IPS DF 4.7 (cell line): ENCODE data around the gene RETREG1.
"Not testable (repeated sequence)": the region's sequence is repeated elsewhere in the genome, so short reads cannot be mapped to it uniquely, and the experiment has no call there.

Experiments used
- DNase-seq: peaks from one replicate; pipeline ENCODE4 v3.0.0-alpha.2; 2013; ENCODE audit warnings: low spot score; ENCODE audit errors: extremely low read depth

The RETREG1 gene

DNA sequence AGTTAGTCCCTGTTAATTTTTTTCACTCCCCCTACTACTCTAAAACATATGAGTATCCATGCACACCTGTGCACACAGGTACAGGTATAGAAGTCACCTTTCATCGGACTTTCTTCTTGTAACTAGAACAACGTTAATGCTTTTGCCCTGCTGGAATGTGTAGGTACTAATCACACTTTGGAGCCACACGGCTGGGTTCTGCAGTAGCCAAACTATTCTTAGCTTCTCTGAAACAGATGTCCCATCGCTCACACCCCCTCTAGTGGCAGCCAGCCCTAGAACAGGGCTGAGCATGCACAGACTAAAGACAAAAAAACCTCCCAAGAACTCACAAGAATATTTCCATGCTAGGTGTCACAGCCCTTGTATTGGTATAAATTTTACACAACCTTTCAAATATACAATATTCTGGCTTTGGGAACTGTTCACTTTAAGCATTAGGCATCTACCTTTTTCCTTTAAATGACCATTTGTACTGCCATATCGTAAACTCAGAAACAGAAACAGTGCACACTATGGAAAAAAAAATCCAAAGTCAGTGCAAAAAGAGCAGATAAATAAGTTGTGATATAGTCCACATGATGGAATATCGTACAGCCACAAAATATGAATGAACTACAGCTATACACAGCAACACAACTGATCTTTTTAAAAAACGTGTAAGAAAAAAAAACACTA is 64.0 kb downstream of the RETREG1 start:
- peak; percentile 66 for DNase-seq

DNA sequence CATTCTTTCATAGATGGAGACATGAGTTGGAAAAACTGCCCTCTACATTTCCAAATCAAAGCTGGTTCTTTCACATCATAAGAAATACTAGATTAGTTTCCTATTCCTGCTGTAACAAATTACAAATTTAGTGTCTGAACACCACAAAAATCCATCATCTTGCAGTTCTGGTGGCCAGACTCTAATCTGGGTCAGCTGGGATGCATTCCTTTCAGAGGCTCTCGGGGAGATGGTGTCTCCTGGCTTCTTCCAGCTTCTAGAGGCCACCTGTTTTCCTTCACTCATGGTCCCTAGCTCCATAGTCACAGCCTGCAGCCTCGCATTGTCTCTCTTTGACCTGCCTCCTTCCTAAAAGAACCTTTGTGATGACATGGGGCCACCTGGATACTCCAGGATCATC is 65.2 kb downstream of the RETREG1 start:
- DNase-seq = no peak

DNA sequence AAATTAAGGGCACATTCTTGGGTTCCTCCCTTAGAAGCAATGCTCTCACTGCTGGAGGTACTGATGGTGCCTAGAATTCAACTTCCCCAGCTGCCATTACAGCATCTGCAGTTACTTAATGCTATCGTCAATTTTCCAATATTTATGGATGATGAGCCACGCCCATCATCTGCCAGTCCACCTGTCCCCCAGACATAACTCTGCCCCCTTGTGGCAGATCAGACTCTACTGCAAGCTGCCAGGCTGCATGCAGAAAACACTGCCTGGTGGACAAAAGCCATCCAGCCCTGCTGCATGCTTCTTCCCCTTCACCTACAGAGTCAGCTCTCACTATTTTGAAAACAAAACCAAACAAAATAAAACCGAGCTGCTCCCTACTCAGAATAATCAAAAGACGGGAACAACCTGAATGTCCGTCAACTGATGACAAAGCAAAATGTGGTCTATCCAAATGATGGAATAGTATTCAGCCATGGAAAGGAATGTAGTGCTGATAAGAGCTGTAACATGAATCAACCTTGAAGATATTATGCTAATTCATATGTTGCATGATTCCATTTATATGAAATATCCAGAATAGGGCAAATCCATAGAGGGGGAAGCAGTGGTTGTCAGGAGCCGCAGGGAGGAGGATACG is 66.4 kb downstream of the RETREG1 start:
- no peak for DNase-seq

DNA sequence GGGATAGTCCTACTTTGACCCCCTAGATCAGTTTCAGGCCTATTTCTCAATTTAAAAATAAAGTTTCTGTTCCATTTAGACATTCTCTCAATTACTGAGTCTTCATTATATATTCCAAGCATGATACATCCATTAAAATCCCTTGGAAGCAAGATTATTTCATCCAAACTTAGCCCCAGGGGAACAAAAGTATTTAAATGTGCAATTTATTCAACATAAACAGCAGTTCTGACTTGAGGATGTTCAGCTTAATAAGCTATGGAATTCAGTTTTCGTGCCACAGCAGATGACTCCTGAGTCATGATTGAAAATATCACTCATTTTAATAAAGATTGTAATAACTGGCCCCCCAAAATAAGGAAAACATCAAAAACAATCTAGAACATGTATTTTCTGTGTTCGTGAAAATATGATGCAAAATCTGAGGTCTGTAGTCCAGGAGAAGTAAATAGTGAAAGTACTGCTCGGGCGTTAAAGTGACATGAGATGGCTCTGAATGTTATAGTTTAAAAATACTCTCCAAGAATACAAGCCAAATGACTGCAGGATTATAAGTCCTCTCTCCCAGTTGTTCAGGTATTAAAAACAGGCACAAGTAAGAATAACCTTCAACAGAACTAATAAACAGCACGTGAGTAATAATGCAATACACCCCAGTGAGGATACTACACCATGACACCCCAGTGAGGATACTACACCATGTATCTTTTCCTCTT is 67.1 kb downstream of the RETREG1 start:
- no peak for DNase-seq

DNA sequence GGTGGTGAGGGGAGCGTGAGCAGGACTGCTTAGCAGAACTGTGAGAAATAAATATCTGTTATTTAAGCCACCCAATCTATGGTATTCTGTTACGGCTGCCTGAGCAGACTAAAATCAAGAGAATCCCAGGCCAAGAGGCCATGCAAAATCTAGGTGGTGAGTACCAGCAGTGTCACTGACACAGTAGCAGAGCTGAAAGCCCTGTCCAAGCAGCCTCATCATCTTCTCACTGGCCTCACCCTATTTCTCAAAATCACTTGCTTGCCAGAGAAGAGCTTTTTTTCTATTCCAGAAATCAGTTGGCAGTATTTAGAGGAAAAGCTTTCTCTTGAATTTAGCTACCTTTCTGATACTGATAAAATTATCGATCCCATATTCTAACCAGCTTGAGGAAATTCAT is 68.0 kb downstream of the RETREG1 start:
- DNase-seq = no peak

DNA sequence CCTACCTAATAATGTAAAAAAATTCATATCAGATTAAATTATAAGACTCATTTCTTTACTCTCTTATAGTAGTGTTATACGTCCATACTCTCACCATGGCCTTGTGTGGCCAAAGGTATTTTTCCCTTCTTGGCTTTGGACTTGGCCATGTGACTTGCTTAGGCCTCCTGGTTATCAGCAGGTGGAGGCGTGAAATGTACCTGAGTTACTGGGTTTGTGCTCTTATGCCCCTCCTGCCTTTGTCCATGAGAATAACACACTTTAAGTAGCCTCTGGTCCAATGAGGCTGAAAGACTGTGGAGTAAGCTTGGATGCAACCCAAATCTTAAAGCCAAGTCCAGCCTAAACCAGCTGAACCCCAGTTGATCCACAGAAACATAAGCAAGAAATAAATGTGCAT is 68.7 kb downstream of the RETREG1 start:
- DNase-seq = no peak

DNA sequence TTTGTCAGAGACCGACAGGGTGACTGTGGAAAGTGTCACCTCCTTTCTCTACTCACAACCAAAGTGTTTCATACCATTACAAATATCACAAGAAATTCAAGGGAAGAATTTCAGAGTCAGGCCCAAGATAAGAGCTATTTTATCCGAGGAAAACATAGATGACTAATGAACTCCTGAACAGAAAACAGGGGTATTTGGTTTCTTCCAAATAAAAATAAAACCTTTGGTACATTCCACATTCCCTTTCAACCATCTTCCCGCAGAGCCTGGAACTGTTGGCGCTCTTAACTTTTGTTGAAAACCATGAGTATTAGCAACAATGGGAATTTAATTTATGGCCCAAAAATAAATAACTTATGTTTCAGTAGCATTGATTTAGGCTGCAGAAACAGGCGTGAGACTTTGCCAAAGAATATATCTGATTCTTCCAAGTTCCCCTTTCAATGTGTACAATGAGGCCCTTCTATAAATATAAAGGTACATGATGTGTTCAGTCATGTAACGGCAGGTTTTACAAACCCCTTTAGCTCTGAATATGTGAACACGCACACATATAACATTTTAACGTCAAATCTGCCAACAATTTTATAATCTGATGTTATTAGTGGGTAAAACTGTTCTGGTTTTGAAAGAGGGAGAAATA is 69.5 kb downstream of the RETREG1 start:
- DNase-seq = no peak

DNA sequence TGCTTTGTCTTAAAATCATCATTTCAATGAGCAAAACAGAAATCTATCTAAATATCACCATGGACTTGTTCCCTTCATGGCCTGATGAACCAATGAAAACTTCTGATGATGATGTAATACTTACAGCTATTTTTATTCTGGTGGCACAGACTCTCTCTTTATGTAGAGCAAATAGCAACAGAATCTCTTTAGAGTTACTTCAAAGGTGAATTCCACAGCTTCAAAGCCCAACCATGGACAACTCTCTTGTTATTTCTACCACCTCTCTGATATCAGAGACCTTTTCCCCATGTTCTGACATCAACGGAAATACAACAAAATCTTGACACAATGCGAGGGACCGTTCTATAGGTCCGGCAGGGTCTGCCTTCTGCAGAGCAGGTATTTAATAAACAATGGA is 70.1 kb downstream of the RETREG1 start:
- DNase-seq = no peak

DNA sequence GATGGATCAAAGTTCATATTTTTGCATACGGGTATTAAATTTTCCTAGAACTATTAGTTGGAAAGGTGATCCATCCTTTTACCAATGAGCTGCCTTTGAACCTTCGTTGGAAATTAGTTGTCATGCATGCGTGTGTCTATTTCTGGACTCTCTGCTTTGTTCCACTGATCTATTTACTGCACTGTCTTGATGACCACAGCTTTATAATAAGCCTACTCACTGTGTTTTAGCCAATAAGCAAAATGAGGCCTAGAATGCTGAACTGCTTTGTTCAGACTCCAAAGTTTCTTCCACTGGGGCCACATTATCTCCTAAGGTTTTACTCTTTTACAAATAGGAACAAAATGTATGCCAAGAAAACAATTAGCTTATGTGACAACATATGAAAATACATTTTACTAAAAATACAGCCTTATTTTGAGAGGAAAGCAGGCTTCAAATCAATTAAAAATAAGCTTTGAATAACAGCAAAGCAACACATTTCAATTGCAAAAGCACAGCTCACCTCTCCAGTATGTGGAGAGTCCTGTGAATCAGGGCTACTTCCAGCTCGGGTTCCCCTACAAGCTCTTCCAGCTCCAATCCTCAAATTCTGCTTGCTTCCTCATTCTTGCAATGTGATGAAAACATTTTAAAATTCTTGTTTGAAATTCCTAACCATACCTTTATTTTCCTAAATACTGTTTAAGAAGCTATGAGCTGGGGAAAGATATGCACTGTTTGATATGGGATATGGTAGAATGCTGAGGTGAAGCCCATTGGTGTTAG is 72.0 kb downstream of the RETREG1 start:
- no peak for DNase-seq

DNA sequence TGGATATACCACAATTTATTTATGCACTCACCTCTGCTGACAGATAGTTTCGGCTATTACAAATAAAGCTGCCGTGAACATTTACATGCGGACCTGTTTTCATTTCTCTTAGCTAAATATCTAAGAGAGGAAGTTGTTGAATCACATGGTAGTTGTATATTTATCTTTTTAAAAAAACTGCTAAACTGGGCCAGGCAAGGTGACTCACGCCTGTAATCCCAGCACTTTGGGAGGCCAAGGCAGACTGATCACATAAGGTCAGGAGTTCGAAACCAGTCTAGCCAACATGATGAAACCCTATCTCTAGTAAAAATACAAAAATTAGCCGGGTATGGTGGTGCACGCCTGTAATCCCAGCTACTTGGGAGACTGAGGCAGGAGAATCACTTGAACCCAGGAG is 73.6 kb downstream of the RETREG1 start:
- DNase-seq = not testable (repeated sequence)

DNA sequence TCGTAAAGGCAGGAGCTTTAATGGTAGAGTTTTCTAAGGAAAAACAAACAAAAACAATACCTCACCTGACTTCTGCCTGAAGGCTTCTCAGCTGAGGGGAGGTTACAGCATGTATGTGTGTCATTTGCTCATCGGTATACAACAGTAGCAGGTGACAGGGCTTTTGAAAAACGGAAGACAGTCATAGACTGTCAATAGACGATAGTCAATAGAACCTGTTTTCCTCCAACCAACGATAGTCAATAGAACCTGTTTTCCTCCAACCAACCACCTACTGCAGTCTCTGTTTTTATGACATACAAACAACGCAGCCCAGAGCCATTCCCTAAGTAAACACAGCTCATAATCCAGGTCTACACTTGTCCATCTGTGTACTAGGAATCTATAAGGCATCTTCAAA is 74.6 kb downstream of the RETREG1 start:
- no peak for DNase-seq

DNA sequence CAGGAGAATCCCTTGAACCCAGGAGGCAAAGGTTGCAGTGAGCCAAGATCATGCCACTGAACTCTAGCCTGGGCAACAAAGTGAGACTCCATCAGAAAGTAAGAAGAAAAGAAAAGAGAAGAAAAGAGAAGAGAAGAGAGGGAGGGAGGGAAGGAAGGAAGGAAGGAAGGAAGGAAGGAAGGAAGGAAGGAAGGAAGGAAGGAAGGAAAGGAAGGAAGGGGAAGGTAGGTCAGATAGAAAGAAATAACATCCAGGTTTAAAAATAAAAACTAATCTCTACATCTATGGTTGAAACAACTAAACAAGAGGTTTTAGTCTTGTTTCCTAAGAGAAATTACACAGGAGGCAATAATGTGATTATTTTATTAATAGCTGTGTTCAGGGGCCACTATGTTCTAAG is 75.2 kb downstream of the RETREG1 start:
- DNase-seq = not testable (repeated sequence)

DNA sequence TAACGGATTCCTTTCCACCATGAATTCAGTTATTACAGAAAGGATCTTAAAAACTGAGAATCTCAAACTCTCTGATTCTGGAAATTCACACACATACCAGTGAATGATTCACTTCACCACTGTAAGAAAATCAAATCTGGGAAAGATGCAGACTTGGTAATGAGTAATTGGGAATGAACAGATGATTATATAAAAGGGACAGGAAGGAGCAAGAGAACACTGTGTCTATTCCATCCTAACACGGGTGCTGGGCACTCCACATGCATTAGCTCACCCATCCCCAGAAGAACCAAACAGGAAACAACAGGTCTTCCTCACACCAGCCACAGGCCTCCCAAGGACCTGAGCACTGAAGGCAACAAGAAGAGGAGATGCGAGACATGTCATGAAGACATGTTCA is 76.4 kb downstream of the RETREG1 start:
- no peak for DNase-seq

DNA sequence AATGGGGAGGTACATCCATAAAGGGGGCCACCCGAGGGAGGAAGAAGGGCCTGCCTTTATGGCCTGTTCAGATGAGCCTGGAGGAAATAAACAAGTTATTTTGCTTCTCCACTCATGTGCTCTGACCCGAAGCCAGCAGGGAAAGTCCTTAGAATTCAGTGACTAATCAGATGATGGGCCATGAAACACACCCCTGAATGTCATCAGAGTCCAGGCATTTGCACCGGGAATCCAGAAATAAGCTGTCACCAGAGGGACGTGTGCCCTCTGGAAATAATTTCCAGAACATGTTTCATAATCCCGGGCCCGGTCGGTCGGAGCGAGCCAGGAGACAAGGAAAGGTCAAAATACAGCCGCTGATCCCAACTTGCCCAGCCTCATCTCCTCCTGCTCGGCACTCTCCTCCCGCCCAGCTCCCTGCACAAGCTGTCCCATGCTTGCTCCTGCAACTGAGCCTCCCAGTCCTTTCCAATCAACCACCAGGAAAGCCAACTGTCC is 77.6 kb downstream of the RETREG1 start:
- no peak for DNase-seq

DNA sequence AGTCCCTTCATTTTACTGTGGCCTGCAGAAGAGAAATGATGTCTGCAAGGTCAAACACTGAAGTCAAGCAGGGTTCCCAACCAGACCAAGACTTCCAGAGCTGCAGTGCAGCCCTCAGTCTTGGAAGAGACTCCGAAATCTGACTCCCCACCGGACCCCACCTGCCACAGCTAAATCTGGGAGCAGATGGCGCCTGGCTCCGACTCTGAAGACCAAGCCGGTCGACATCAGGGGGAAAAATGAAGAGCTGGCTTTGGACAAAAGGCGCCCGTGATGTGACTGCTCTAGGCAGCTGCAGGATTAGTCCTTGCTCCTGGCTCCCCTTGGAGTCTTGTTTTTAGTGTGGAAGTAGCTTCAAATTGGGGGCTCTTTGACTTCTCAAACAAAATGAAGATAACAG is 78.8 kb downstream of the RETREG1 start:
- DNase-seq = no peak

DNA sequence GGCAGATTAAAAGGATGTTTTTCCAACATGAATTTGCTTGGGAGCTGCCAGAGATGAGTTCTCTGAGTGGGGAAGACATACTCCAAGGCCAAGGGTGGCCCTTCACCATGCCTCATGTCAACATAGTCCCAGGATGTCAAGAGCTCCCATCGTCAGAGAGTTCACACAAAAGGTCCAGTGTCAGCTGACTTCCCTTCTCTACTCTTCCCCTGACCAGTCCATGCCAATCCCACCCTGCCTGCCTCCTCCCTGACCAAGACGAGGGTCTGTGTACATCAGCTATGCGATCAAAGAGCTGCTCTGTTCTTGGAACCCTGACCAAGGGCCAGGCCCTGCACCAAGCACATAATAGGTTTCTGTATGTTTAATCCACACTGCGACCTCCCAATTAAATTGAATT is 80.0 kb downstream of the RETREG1 start:
- no peak for DNase-seq

DNA sequence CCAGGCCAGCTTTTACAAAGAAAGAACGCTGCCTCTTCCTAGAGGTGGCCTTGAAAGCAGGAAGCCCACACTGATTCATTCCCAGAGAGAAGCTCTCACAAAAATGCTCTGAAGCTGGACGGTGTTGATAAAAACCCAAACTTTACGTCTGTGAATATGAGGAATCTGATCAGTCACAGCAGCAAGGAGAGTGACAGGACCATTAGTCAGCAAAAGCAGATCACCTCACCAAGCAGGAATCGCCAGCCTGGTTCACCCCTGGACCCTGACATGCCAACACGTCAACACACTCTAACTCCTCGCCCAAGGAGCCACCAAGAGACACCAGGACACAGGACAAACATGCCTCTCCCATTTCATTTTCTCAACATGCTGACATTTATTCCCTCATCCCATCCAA is 80.6 kb downstream of the RETREG1 start:
- DNase-seq = no peak

DNA sequence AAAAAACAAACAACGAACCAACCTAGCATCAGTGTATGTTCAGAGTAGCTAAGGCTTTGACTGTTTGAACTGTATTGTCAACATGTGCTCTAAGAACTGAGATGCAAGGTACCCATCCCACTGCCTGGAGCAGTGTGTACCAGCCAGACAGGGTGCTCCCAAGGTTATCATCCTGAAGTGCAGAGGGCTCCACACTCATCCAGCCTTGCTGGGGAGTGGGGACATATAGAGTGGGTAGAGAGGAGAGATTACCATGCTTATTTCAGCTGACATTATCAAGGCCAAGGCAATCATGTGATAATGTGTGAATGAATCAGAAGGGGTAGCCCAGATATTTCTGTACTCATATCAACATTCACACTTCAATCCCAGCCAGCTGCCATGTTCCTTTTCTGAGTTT is 82.5 kb downstream of the RETREG1 start:
- no peak for DNase-seq

DNA sequence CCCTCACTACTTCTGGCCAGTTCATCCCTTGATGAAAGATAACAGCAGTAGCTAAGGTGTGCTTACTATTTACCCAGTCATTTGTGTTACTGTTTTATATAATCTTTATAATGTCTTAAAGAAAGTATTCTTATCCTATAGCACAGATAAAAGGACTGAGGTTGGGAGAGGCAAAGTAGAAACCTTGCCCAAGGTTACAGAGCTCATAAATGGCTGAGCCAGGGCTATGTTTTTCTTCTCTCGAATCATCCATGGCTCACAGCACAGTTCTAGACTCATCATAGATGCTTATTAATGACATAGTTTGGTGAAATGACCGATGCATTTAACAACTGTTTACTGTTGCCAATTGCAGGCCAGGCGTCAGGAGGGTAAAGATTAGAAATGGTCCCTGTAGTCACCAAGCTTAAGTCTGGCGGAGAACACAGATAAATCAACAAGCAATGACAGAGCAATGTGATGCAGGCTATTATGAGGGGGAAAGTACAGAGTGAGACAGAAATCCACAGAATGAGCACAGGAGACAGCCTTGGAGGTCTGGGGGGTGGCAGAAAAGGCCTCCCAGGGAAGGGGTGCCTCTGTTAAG is 85.6 kb downstream of the RETREG1 start:
- DNase-seq = no peak

DNA sequence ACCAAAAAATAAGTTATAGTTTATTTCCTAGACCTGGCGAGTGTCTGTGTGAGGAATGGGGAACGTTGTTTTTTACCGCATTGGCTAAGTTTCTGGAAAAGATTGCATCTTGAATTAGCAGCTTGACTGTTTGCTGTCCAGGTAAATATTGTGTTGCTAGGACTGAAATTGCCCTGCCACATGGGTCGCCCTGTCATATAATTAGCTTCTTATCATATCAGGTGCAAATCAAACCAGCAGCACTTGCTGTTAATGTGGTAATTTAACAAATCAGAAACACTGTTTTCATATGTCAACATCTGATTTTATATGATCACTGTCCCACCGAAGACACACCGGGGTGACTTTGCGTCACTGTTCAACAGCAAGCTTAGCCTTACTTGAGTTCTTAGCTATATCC is 87.5 kb downstream of the RETREG1 start:
- DNase-seq = no peak
